Gastroesophageal sphincter (tissue), 4 donors: ENCODE results near the gene CFAP77. TPM values are rescaled to one million over a fixed set of nuclear protein-coding genes. Genes with fewer than 3 reads are reported as not detected.

Experiments
- ATAC-seq: fragments of 150-250 bp; one replicate; pipeline ENCODE4 v1.9.1; 2016; ENCODE audit warnings: mild to moderate bottlenecking, moderate library complexity
- H3K27ac ChIP-seq, 4 donors: fragments of 200-600 bp; sonication (generic) in 3 of 4; 1 replicate in 3 of 4; 2 replicates in 1 of 4; pipeline ENCODE4 v1.5.1; 2016 to 2019
- H3K27me3 ChIP-seq: fragments of 200-600 bp; sonication (generic); one replicate; pipeline ENCODE4 v1.5.1; 2019
- H3K36me3 ChIP-seq, 2 donors: fragments of 200-600 bp; sonication (generic); one replicate each; pipeline ENCODE4 v1.5.1; 2019; ENCODE audit warnings: control low read depth in 1 of 2
- H3K4me1 ChIP-seq, 3 donors: fragments of 200-600 bp; sonication (generic); 1 replicate in 2 of 3; 2 replicates in 1 of 3; pipeline ENCODE4 v1.5.1; 2016 to 2019; ENCODE audit warnings: control low read depth in 2 of 3
- H3K4me3 ChIP-seq, 2 donors: fragments of 200-600 bp; sonication (generic); one replicate each; pipeline ENCODE4 v1.5.1; 2019; ENCODE audit warnings: mild to moderate bottlenecking in 1 of 2, moderate library complexity in 1 of 2
- H3K9me3 ChIP-seq, 3 donors: fragments of 200-600 bp; sonication (generic); one replicate each; pipeline ENCODE4 v1.5.1; 2017 to 2019; ENCODE audit warnings: control low read depth in 2 of 3
- EP300 ChIP-seq: sonication (generic); formaldehyde crosslinking; IDR thresholded peaks from one replicate; pipeline ENCODE4 v1.6.1; 2017; ENCODE audit warnings: antibody characterized with exemption, mild to moderate bottlenecking
- POLR2A ChIP-seq, 2 donors: fragments of 450-650 bp; IDR thresholded peaks; one replicate each; pipeline ENCODE4 v1.6.1; 2017; ENCODE audit warnings: antibody characterized with exemption in 2 of 2, mild to moderate bottlenecking in 2 of 2, moderate library complexity in 1 of 2
- POLR2AphosphoS5 ChIP-seq: sonication (generic); formaldehyde crosslinking; IDR thresholded peaks from one replicate; pipeline ENCODE4 v1.6.1; 2017; ENCODE audit warnings: antibody characterized with exemption
- WGBS, 2 donors: methylation state at CpG; one replicate each; pipeline ENCODE4 v1.1.5; 2018; ENCODE audit warnings: low coverage in 1 of 2; 5-methylcytosine and 5-hydroxymethylcytosine counted together
- small RNA-seq, 4 donors: library from RNA; depleted of rRNA; stranded (forward); fragments of <200 nt; gene quantifications; one replicate each; pipeline ENCODE3, GENCODE V24; 2016
- total RNA-seq, 4 donors: library from RNA; depleted of rRNA; stranded (reverse); fragments of >200 nt; gene quantifications; one replicate each; pipeline ENCODE4 v1.1.0, GENCODE V29; 2016
- TF ChIP-seq, protein P1 (sequence below), 4 experiments: fragments of 200-600 bp in 2 of 4; fragments of 450-650 bp in 2 of 4; sonication (generic) in 1 of 4; IDR thresholded peaks; one replicate each; pipeline ENCODE4 v1.5.1; 2017 to 2019; ENCODE audit warnings: antibody characterized with exemption in 4 of 4, mild to moderate bottlenecking in 2 of 4, moderate library complexity in 2 of 4

CFAP77 gene
- total RNA-seq, 4 donors from 2014 or later: not detected

DNA sequence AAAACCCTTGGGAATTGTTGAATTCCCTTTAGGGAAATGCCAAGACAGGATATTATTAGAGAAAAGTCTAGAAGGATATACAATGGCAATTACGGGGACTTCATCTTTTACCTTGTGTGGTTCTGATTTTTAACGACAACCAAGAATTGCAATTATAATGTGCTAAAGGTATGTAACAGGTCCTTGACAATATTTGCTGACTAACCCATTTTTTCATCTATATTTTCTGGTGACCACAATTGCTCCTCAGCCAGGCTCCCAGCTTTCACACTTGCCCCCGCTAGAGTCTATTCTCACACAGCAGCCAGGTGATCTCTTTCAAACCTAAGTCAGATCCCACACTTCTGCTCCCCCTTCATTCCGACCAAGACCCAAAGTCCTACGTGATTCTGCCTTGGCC lies 206.7 kb downstream of the CFAP77 start:
- Histone ChIP-seq H3K4me3 (no peak overlapping the region), H3K27ac (no peak overlapping the region), H3K9me3 (no peaks in the 10 kb centered on the region), H3K4me1 (peaks cover 0 to 5% (median 0%) of the 10 kb centered on the region in 3 donors), H3K27me3 (no peaks in the 10 kb centered on the region), H3K36me3 (peaks cover 0 to 83% of the 10 kb centered on the region in 2 donors)
- no peak for TF ChIP-seq POLR2A (IDR thresholded peaks at IDR 0.05)
- TF ChIP-seq, protein P1, sequence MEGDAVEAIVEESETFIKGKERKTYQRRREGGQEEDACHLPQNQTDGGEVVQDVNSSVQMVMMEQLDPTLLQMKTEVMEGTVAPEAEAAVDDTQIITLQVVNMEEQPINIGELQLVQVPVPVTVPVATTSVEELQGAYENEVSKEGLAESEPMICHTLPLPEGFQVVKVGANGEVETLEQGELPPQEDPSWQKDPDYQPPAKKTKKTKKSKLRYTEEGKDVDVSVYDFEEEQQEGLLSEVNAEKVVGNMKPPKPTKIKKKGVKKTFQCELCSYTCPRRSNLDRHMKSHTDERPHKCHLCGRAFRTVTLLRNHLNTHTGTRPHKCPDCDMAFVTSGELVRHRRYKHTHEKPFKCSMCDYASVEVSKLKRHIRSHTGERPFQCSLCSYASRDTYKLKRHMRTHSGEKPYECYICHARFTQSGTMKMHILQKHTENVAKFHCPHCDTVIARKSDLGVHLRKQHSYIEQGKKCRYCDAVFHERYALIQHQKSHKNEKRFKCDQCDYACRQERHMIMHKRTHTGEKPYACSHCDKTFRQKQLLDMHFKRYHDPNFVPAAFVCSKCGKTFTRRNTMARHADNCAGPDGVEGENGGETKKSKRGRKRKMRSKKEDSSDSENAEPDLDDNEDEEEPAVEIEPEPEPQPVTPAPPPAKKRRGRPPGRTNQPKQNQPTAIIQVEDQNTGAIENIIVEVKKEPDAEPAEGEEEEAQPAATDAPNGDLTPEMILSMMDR (IDR thresholded peaks at IDR 0.05): no peak
- TF ChIP-seq EP300: no peak
- no peak for TF ChIP-seq POLR2AphosphoS5
- WGBS, 2 donors: 90 to 100% methylated on average over 4 to 5 of the region's 5 CpGs
- ATAC-seq: no peak

DNA sequence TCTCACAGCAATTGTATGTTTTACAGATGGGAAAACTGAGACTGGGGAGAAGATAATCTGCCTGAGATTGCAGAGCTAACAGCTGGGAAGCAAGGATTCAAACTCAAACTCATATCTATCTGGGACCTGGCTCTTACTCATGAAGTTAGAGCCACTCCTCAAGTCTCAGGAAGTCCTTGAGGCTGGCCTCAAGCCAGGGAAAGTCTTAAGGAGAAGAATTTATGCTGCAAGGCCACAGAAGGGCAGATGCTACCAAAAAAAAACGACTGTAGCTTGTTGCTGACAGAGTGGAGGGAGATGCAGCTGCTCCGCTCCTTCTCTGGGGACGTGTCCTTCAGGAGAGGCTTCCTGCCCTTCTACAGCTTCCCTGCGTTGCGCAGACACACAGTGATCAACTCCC lies 212.1 kb downstream of the CFAP77 start:
- Histone ChIP-seq H3K4me3 (no peak overlapping the region), H3K9me3 (no peaks in the 10 kb centered on the region), H3K4me1 (peaks cover 0 to 5% (median 0%) of the 10 kb centered on the region in 3 donors), H3K27ac (no peak overlapping the region), H3K27me3 (no peaks in the 10 kb centered on the region), H3K36me3 (peaks cover 0 to 80% of the 10 kb centered on the region in 2 donors)
- ATAC-seq: no peak
- TF ChIP-seq, protein P1 (IDR thresholded peaks at IDR 0.05): no peak
- TF ChIP-seq EP300: no peak
- no peak for TF ChIP-seq POLR2A (IDR thresholded peaks at IDR 0.05)
- no peak for TF ChIP-seq POLR2AphosphoS5
- 0 to 52% methylated on average over 1 to 5 of the region's 5 CpGs for whole genome bisulfite sequencing, 2 donors

Small RNA genes lying within 50 kb of the gene (small RNA-seq; reads per million reads assigned to genes)
- gene RNU5D-2P: 0 reads per million in 4 donors

Other genes starting within 250 kb of the CFAP77 start
- 1 to 10 TPM in 3 of 4 donors, under 1 TPM in 1; 0.81 to 1.6 (median 1.3) TPM for gene NTNG2, start 248.2 kb upstream of the CFAP77 start, total RNA-seq
- gene SETX, start 55.2 kb upstream of the CFAP77 start, total RNA-seq: 10 to 100 TPM; 45.7 to 67.1 (median 53.5) TPM
- gene TTF1, start 3.4 kb upstream of the CFAP77 start, total RNA-seq: 10 to 100 TPM; 14.5 to 19.7 (median 16.1) TPM
- gene BARHL1, start 172.4 kb downstream of the CFAP77 start, total RNA-seq: not detected